Smooth muscle cell (in vitro differentiated cells): Measurements from ENCODE around the gene HMX3. TPM values are rescaled to one million over a fixed set of nuclear protein-coding genes. Genes with fewer than 3 reads are reported as not detected.
A peak's percentile ranks its signal among the peaks of the same experiment; 100 is the strongest.

Experiments
- DNase-seq: peaks from one replicate; lab custom pipeline; 2025; ENCODE audit not compliant: unreplicated experiment; lab: John Stamatoyannopoulos, UW
- H2AFZ ChIP-seq: fragments of 200-600 bp; sonication (generic); 2 replicates; pipeline ENCODE4 v1.6.0; 2016; ENCODE audit warnings: antibody characterized with exemption, low read depth, mild to moderate bottlenecking
- H3F3A ChIP-seq: fragments of 200-600 bp; sonication (generic); 2 replicates; pipeline ENCODE4 v1.6.0; 2017; ENCODE audit warnings: antibody characterized with exemption, low read depth
- H3K27ac ChIP-seq: fragments of 200-600 bp; sonication (generic); 2 replicates; pipeline ENCODE4 v1.5.1; 2016; ENCODE audit warnings: low read depth, mild to moderate bottlenecking
- H3K27me3 ChIP-seq: fragments of 200-600 bp; sonication (generic); 2 replicates; pipeline ENCODE4 v1.6.1; 2016; ENCODE audit warnings: low read depth, mild to moderate bottlenecking
- H3K36me3 ChIP-seq: fragments of 200-600 bp; sonication (generic); 2 replicates; pipeline ENCODE4 v1.5.1; 2016; ENCODE audit warnings: low read depth
- H3K4me1 ChIP-seq: fragments of 200-600 bp; sonication (generic); 2 replicates; pipeline ENCODE4 v1.5.1; 2016; ENCODE audit warnings: low read depth
- H3K4me2 ChIP-seq: fragments of 200-600 bp; sonication (generic); 2 replicates; pipeline ENCODE4 v1.6.0; 2016; ENCODE audit warnings: mild to moderate bottlenecking
- H3K4me3 ChIP-seq: fragments of 200-600 bp; sonication (generic); 2 replicates; pipeline ENCODE4 v1.5.1; 2016; ENCODE audit warnings: mild to moderate bottlenecking
- H3K79me2 ChIP-seq: fragments of 200-600 bp; sonication (generic); 2 replicates; pipeline ENCODE4 v1.6.0; 2016; ENCODE audit warnings: low read depth, mild to moderate bottlenecking
- H3K9ac ChIP-seq: fragments of 200-600 bp; sonication (generic); 2 replicates; pipeline ENCODE4 v1.6.0; 2016; ENCODE audit warnings: low read depth
- H3K9me3 ChIP-seq: fragments of 200-600 bp; sonication (generic); replicated peaks from 2 replicates; pipeline ENCODE4 v1.5.1; 2016; ENCODE audit warnings: low read depth
- H4K20me1 ChIP-seq: fragments of 200-600 bp; sonication (generic); 2 replicates; pipeline ENCODE4 v1.6.0; 2016; ENCODE audit warnings: low read depth
- WGBS: methylation state at CpG from one replicate; pipeline ENCODE4 v1.1.7; 2016; ENCODE audit warnings: low lambda C conversion rate; 5-methylcytosine and 5-hydroxymethylcytosine counted together
- polyA plus RNA-seq: library from polyadenylated mRNA; unstranded; fragments of >200 nt; fragmentation: Nextera tagmentation; extraction: Ambion mirVana; gene quantifications from 2 replicates; pipeline ENCODE4 v1.2.1, GENCODE V29; 2016
- total RNA-seq: library from RNA; depleted of rRNA; stranded (reverse); fragments of >200 nt; gene quantifications from 2 replicates; pipeline ENCODE4 v1.2.3, GENCODE V29; 2014
- TF ChIP-seq, protein P1 (sequence below): fragments of 200-600 bp; sonication (generic); IDR thresholded peaks from 2 replicates; pipeline ENCODE4 v1.5.1; 2017; ENCODE audit warnings: borderline replicate concordance, mild to moderate bottlenecking, antibody characterized with exemption; ENCODE audit not compliant: insufficient read depth, poor library complexity, severe bottlenecking

HMX3 gene
- total and polyA plus RNA-seq, 2 experiments from 2014 or later: not detected

GRCh38 chr10:123134343-123134914 is 1.3 kb upstream of the HMX3 start:
- WGBS: 5% methylated on average over 42 of the region's 42 CpGs
- no peak for DNase-seq
- H2AFZ ChIP-seq: no peak overlapping the region

GRCh38 chr10:123134915-123135414 is 805 bp upstream of the HMX3 start:
- Histone ChIP-seq H4K20me1 (no peaks in the 10 kb centered on the region), H2AFZ (no peak overlapping the region), H3K4me1 (peaks cover 42% of the 10 kb centered on the region), H3K27ac (no peak overlapping the region), H3K9ac (no peak overlapping the region), H3K4me2 (peak overlapping the region; percentile 81), H3K79me2 (no peaks in the 10 kb centered on the region), H3K4me3 (peak overlapping the region; percentile 44), H3F3A (no peaks in the 10 kb centered on the region), H3K36me3 (no peaks in the 10 kb centered on the region), H3K9me3 (no peaks in the 10 kb centered on the region), H3K27me3 (peaks cover 100% of the 10 kb centered on the region)
- WGBS: 2% methylated on average over 40 of the region's 46 CpGs
- no peak for DNase-seq
- TF ChIP-seq, protein P1, sequence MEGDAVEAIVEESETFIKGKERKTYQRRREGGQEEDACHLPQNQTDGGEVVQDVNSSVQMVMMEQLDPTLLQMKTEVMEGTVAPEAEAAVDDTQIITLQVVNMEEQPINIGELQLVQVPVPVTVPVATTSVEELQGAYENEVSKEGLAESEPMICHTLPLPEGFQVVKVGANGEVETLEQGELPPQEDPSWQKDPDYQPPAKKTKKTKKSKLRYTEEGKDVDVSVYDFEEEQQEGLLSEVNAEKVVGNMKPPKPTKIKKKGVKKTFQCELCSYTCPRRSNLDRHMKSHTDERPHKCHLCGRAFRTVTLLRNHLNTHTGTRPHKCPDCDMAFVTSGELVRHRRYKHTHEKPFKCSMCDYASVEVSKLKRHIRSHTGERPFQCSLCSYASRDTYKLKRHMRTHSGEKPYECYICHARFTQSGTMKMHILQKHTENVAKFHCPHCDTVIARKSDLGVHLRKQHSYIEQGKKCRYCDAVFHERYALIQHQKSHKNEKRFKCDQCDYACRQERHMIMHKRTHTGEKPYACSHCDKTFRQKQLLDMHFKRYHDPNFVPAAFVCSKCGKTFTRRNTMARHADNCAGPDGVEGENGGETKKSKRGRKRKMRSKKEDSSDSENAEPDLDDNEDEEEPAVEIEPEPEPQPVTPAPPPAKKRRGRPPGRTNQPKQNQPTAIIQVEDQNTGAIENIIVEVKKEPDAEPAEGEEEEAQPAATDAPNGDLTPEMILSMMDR: no peak

More at GRCh38 chr10:123134343-123134914, 1.3 kb upstream of the HMX3 start:
- TF ChIP-seq, protein P1: no peak
- Histone ChIP-seq H3K4me2 (peak overlapping the region; percentile 81), H3K4me3 (no peak overlapping the region), H3K9me3 (no peaks in the 10 kb centered on the region), H3K4me1 (peaks cover 37% of the 10 kb centered on the region), H4K20me1 (no peaks in the 10 kb centered on the region), H3K27me3 (peaks cover 100% of the 10 kb centered on the region), H3K79me2 (no peaks in the 10 kb centered on the region), H3K36me3 (no peaks in the 10 kb centered on the region), H3K27ac (no peak overlapping the region), H3K9ac (no peak overlapping the region), H3F3A (no peaks in the 10 kb centered on the region)

GRCh38 chr10:123136221-123136805 is 543 bp downstream of the HMX3 start:
- peak overlapping the region; percentile 81 for H3K4me2 ChIP-seq
- no peak for DNase-seq
- H3F3A ChIP-seq: no peaks in the 10 kb centered on the region
- no peak overlapping the region for H3K9ac ChIP-seq
- H3K27me3 ChIP-seq: peaks cover 100% of the 10 kb centered on the region
- TF ChIP-seq, protein P1: no peak
- H3K79me2 ChIP-seq: no peaks in the 10 kb centered on the region
- no peaks in the 10 kb centered on the region for H4K20me1 ChIP-seq
- WGBS: 2% methylated on average over 47 of the region's 59 CpGs
- H3K36me3 ChIP-seq: no peaks in the 10 kb centered on the region
- no peak overlapping the region for H3K27ac ChIP-seq
- no peak overlapping the region for H3K4me3 ChIP-seq
- peaks cover 45% of the 10 kb centered on the region for H3K4me1 ChIP-seq
- no peak overlapping the region for H2AFZ ChIP-seq
- no peaks in the 10 kb centered on the region for H3K9me3 ChIP-seq
